ENCODE data around the gene LRRC14B. TPM values are rescaled to one million over a fixed set of nuclear protein-coding genes. Genes with fewer than 3 reads are reported as not detected.

Gene LRRC14B
- total RNA-seq, 1 experiment from 2014 or later, result not detected

DNA sequence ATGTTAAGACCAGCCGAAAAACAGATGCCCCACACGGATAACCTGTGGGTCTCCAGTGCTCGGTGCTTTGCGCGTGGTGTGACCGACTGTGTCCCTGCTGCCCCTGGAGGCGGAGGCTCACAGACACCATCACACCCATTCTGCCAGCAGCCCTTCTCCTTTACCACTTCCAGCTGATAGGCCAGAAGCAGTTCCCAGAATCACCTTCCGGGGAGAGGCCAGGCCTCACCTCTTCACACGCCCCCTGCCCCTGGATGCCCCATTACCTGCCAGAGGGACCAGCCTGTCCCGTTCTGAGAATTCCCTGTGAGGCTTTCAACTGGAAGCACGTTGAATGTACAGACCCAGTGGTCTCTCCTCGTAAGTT is 21.6 kb upstream of the LRRC14B start:
- H3K4me3 Mint-ChIP-seq (ENCODE audit: unreplicated experiment), result no peak overlapping the region
- no peak for DNase-seq (ENCODE audit: unreplicated experiment)
- TF ChIP-seq, protein P1, sequence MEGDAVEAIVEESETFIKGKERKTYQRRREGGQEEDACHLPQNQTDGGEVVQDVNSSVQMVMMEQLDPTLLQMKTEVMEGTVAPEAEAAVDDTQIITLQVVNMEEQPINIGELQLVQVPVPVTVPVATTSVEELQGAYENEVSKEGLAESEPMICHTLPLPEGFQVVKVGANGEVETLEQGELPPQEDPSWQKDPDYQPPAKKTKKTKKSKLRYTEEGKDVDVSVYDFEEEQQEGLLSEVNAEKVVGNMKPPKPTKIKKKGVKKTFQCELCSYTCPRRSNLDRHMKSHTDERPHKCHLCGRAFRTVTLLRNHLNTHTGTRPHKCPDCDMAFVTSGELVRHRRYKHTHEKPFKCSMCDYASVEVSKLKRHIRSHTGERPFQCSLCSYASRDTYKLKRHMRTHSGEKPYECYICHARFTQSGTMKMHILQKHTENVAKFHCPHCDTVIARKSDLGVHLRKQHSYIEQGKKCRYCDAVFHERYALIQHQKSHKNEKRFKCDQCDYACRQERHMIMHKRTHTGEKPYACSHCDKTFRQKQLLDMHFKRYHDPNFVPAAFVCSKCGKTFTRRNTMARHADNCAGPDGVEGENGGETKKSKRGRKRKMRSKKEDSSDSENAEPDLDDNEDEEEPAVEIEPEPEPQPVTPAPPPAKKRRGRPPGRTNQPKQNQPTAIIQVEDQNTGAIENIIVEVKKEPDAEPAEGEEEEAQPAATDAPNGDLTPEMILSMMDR (IDR thresholded peaks at IDR 0.05; ENCODE audit: unreplicated experiment), result no peak
- POLR2A ChIA-PET, result no interaction called here
- intact Hi-C loops (cut with micrococcal nuclease), result no loop called here
- CTCF ChIA-PET, result no interaction called here
- H3K36me3 Mint-ChIP-seq (ENCODE audit: insufficient read depth, unreplicated experiment), result no peaks in the 10 kb centered on the region
- no TSS peak for BruUV-seq (replicated peaks)
- peaks cover 7% of the 10 kb centered on the region for H3K4me1 Mint-ChIP-seq (ENCODE audit: insufficient read depth, unreplicated experiment)
- peaks cover 20% of the 10 kb centered on the region for H3K27me3 Mint-ChIP-seq (ENCODE audit: insufficient read depth, unreplicated experiment)
- H3K9me3 Mint-ChIP-seq (ENCODE audit: unreplicated experiment), result no peaks in the 10 kb centered on the region
- no peak overlapping the region for H3K27ac Mint-ChIP-seq (ENCODE audit: low read depth, unreplicated experiment)

DNA sequence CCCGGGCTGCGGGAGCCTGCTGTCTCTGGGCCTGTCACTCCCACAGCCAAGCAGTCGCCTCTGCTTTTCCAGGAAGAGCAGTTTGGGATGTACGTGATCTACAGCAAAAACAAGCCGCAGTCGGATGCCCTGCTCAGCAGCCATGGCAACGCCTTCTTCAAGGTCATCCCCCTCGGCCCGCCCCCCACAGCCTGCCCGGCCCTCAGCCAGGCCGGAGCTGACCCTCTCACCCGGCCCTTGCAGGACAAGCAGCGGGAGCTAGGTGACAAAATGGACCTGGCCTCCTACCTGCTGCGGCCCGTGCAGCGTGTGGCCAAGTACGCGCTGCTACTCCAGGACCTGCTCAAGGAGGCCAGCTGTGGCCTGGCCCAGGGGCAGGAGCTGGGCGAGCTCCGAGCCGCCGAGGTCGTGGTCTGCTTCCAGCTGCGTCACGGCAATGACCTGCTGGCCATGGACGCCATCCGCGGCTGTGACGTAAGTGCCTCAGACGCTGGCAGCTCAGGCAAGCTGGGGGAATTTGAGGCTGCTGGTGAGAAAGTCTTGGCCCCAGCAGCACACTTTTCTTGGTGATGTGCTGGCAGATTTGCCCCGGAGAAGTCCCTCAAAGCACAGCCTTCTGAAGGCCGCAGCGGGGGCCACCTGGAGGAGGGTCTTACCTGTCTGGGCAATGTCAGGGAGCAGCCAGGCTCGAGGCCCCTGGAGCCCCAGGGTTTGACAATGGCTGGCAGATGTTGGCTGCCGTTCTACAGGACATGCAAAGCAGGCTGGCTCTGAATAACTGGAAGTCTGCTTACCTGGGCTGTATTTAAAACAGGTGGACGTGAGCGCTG is 20.1 kb upstream of the LRRC14B start:
- CTCF ChIA-PET, result interaction anchor here (1.0 kb wide), 1 partner anchor 17 kb away, joined by 4 read pairs; no protein-coding TSS in a partner anchor

DNA sequence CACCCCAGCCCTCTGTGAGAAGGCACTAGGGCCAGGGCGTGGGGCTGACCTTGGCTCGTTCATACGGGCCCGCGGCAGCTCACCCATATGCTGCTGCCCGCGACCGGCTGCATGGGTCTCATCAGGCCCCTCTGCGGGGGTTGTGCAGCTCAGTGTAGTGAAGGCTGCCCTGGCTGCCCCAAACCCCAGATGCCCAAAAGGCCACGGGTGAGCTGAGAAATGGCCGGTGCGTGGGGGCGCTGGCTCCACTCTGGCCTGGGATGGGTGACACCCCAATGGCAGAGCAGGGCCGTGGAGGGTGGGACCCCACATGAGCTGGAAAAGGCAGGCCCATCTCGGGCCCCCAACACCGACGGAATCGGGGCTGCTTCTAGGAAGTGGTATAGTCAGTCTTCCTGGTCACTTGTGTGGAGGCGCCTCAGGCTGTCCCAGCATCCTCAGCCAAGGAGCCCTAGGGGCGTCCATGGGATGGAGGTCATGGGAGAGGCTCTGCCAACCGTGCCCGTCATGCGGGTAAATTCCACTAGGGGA is 19.4 kb upstream of the LRRC14B start:
- BruUV-seq (replicated peaks), result no TSS peak
- no peak overlapping the region for H3K4me3 Mint-ChIP-seq (ENCODE audit: unreplicated experiment)
- H3K4me1 Mint-ChIP-seq (ENCODE audit: insufficient read depth, unreplicated experiment), result peaks cover 7% of the 10 kb centered on the region

More for the DNA sequence above, 20.1 kb upstream of the LRRC14B start:
- Mint-ChIP-seq H3K27ac (ENCODE audit: low read depth, unreplicated experiment) (no peak overlapping the region), H3K9me3 (ENCODE audit: unreplicated experiment) (no peaks in the 10 kb centered on the region), H3K27me3 (ENCODE audit: insufficient read depth, unreplicated experiment) (peaks cover 20% of the 10 kb centered on the region), H3K4me1 (ENCODE audit: insufficient read depth, unreplicated experiment) (peaks cover 7% of the 10 kb centered on the region), H3K36me3 (ENCODE audit: insufficient read depth, unreplicated experiment) (no peaks in the 10 kb centered on the region), H3K4me3 (ENCODE audit: unreplicated experiment) (no peak overlapping the region)
- BruUV-seq (replicated peaks), result no TSS peak
- POLR2A ChIA-PET, result no interaction called here
- TF ChIP-seq, protein P1 (IDR thresholded peaks at IDR 0.05; ENCODE audit: unreplicated experiment), result no peak
- DNase-seq (ENCODE audit: unreplicated experiment), result no peak
- intact Hi-C loops (cut with micrococcal nuclease), result no loop called here

DNA sequence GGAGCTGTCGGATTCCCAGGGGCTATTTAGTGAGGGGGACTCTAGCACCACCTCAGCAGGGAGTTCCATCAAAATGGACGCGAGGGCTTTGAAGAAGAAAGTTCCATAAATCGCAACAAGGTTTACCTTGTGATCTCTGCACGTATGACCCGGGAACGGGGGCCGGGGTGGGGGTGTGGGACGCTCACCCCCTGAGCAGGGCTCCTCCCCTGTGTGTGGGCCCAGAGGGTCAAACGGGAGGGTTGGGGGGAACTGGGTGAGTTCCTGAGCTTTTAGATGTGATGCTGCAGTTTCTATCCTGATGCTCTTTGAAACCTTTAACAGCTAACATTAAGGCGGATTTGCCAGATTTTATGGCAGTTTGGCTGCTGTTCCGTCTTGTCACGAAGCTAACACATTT is 18.9 kb upstream of the LRRC14B start:
- Mint-ChIP-seq H3K27me3 (ENCODE audit: insufficient read depth, unreplicated experiment) (peaks cover 29% of the 10 kb centered on the region), H3K4me3 (ENCODE audit: unreplicated experiment) (no peak overlapping the region), H3K4me1 (ENCODE audit: insufficient read depth, unreplicated experiment) (peaks cover 7% of the 10 kb centered on the region), H3K9me3 (ENCODE audit: unreplicated experiment) (no peaks in the 10 kb centered on the region), H3K36me3 (ENCODE audit: insufficient read depth, unreplicated experiment) (no peaks in the 10 kb centered on the region), H3K27ac (ENCODE audit: low read depth, unreplicated experiment) (no peak overlapping the region)
- no peak for DNase-seq (ENCODE audit: unreplicated experiment)
- intact Hi-C loops (cut with micrococcal nuclease), result no loop called here
- POLR2A ChIA-PET, result no interaction called here
- CTCF ChIA-PET, result interaction anchor here (1.0 kb wide), 1 partner anchor 16 kb away, joined by 4 read pairs; no protein-coding TSS in a partner anchor
- no TSS peak for BruUV-seq (replicated peaks)
- TF ChIP-seq, protein P1 (IDR thresholded peaks at IDR 0.05; ENCODE audit: unreplicated experiment), result no peak

More for the DNA sequence above, 19.4 kb upstream of the LRRC14B start:
- H3K27me3 Mint-ChIP-seq (ENCODE audit: insufficient read depth, unreplicated experiment), result peaks cover 24% of the 10 kb centered on the region
- no peak for DNase-seq (ENCODE audit: unreplicated experiment)
- TF ChIP-seq, protein P1 (IDR thresholded peaks at IDR 0.05; ENCODE audit: unreplicated experiment), result no peak
- ChIA-PET POLR2A (no interaction called here), CTCF (interaction anchor here (1.0 kb wide), 1 partner anchor 16 kb away, joined by 4 read pairs; no protein-coding TSS in a partner anchor)
- H3K36me3 Mint-ChIP-seq (ENCODE audit: insufficient read depth, unreplicated experiment), result no peaks in the 10 kb centered on the region
- no peak overlapping the region for H3K27ac Mint-ChIP-seq (ENCODE audit: low read depth, unreplicated experiment)
- intact Hi-C loops (cut with micrococcal nuclease), result no loop called here
- H3K9me3 Mint-ChIP-seq (ENCODE audit: unreplicated experiment), result no peaks in the 10 kb centered on the region

Data from MCF 10A (cell line).